Stomach (tissue), 9 donors: ENCODE measurements around the gene ZNF776. TPM values are rescaled to one million over a fixed set of nuclear protein-coding genes. Genes with fewer than 3 reads are reported as not detected.

Source experiments
- DNase-seq, 2 donors: peaks; one replicate each; pipeline versions ENCODE4 v3.0.0 to v3.0.0-alpha.2; 2013 to 2019
- H3K27ac ChIP-seq, 5 donors: fragments of 200-600 bp in 4 of 5; sonication (generic) in 4 of 5; one replicate each; pipeline ENCODE4 v1.5.1; 2013 to 2019; ENCODE audit warnings: mild to moderate bottlenecking in 1 of 5, moderate library complexity in 1 of 5
- H3K27me3 ChIP-seq, 3 donors: fragments of 200-600 bp; sonication (generic); one replicate each; pipeline ENCODE4 v1.5.1; 2017 to 2019; ENCODE audit warnings: mixed run types in 1 of 3
- H3K36me3 ChIP-seq, 4 donors: fragments of 200-600 bp; sonication (generic); 1 replicate in 3 of 4; 2 replicates in 1 of 4; pipeline ENCODE4 v1.5.1; 2016 to 2019
- H3K4me1 ChIP-seq, 4 donors: fragments of 200-600 bp; sonication (generic); one replicate each; pipeline ENCODE4 v1.5.1; 2016 to 2019
- H3K4me3 ChIP-seq, 4 donors: fragments of 200-600 bp; sonication (generic) in 3 of 4; one replicate each; pipeline ENCODE4 v1.5.1; 2016 to 2019; ENCODE audit warnings: mild to moderate bottlenecking in 1 of 4
- H3K9me3 ChIP-seq, 4 donors: fragments of 200-600 bp; sonication (generic); one replicate each; pipeline ENCODE4 v1.5.1; 2016 to 2019
- CTCF ChIP-seq, 7 experiments: fragments of 450-650 bp in 4 of 7; fragments of 200-600 bp in 3 of 7; sonication (generic) in 3 of 7; IDR thresholded peaks; one replicate each; pipeline ENCODE4 v1.5.1; 2016 to 2019; ENCODE audit warnings: antibody characterized with exemption in 7 of 7, control low read depth in 2 of 7, mild to moderate bottlenecking in 1 of 7
- EP300 ChIP-seq: sonication (generic); formaldehyde crosslinking; IDR thresholded peaks from one replicate; pipeline ENCODE4 v1.6.1; 2017; ENCODE audit warnings: antibody characterized with exemption
- POLR2A ChIP-seq, 4 donors: fragments of 450-650 bp; IDR thresholded peaks; one replicate each; pipeline ENCODE4 v1.6.1; 2016; ENCODE audit warnings: antibody characterized with exemption in 4 of 4, control low read depth in 2 of 4, mild to moderate bottlenecking in 1 of 4, moderate library complexity in 1 of 4
- POLR2AphosphoS5 ChIP-seq, 3 donors: sonication (generic); formaldehyde crosslinking; IDR thresholded peaks; one replicate each; pipeline ENCODE4 v1.6.1; 2016; ENCODE audit warnings: antibody characterized with exemption in 3 of 3
- WGBS, 5 donors: extraction: QIAGEN DNeasy Blood & Tissue Kit in 3 of 5; methylation state at CpG; one replicate each; pipeline versions ENCODE4 v1.1.5 to v1.1.7; 2013 to 2018; 5-methylcytosine and 5-hydroxymethylcytosine counted together
- intact Hi-C: fragments of 100-400 bp; cut with DNase I; formaldehyde crosslinking; loops from one replicate; pipeline ENCODE4 v1.15.1; 2023; ENCODE audit warnings: low total_unique reads
- polyA plus RNA-seq, 3 donors: library from polyadenylated mRNA; stranded (reverse); fragments of 200-250 nt; gene quantifications; one replicate each; pipeline ENCODE4 v1.2.3, GENCODE V29; 2013
- total RNA-seq, 5 donors: library from RNA; depleted of rRNA; stranded (reverse); fragments of >200 nt; gene quantifications; one replicate each; pipeline versions ENCODE4 v1.1.0 to v1.2.3, GENCODE V29; 2014 to 2016
- donor health status: healthy with polysubstance abuse.
- donor health status: Bipolar disorder and iron deficiency.
- donor health status: healthy.

The ZNF776 gene
- total and polyA plus RNA-seq, 8 donors, result 1.9 to 72.0 (median 19.2) TPM

GRCh38 chr19:57771417-57771816 is 24.8 kb downstream of the ZNF776 start:
- Histone ChIP-seq H3K4me3 (peak overlapping the region in 1 of 4 donors; percentile 82), H3K9me3 (peaks cover 0 to 81% (median 58%) of the 10 kb centered on the region in 4 donors), H3K27me3 (no peaks in the 10 kb centered on the region), H3K36me3 (peaks cover 23 to 62% (median 54%) of the 10 kb centered on the region in 4 donors), H3K27ac (no peak overlapping the region), H3K4me1 (peaks cover 14 to 35% (median 17%) of the 10 kb centered on the region in 4 donors)
- DNase-seq, result no peak
- intact Hi-C loops, result no loop called here
- 91 to 94% (median 93%) methylated on average over 4 of the region's 4 CpGs for WGBS, 5 donors
- TF ChIP-seq POLR2AphosphoS5 (IDR thresholded peaks at IDR 0.05), result no peak
- TF ChIP-seq CTCF (IDR thresholded peaks at IDR 0.05), result no peak
- no peak for TF ChIP-seq POLR2A (IDR thresholded peaks at IDR 0.05)
- no peak for TF ChIP-seq EP300

DNA sequence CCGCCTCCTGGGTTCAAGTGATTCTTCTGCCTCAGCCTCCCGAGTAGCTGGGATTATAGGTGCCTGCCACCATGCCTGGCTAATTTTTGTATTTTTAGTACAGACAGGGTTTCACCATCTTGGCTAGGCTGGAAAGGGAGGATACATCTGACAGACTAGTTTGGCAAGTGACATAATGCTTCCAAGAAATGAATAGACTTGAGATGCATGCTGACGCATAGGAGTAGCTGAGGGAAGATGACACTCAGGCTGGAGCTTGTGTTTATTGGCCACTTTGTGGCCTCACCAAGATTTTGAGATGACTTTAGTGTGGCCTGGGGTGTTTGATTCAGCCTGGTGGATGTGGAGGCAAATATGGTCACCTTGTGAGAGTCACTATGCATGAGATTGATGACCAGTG is 26.9 kb downstream of the ZNF776 start:
- no peak for DNase-seq
- TF ChIP-seq POLR2A (IDR thresholded peaks at IDR 0.05) (no peak), CTCF (IDR thresholded peaks at IDR 0.05) (no peak), POLR2AphosphoS5 (IDR thresholded peaks at IDR 0.05) (no peak), EP300 (no peak)
- Histone ChIP-seq H3K27me3 (no peaks in the 10 kb centered on the region), H3K27ac (no peak overlapping the region), H3K36me3 (peaks cover 41 to 82% (median 75%) of the 10 kb centered on the region in 4 donors), H3K4me1 (peaks cover 14 to 35% (median 17%) of the 10 kb centered on the region in 4 donors), H3K4me3 (no peak overlapping the region), H3K9me3 (peaks cover 9 to 83% (median 73%) of the 10 kb centered on the region in 4 donors)
- WGBS, 5 donors, result 93 to 100% (median 97%) methylated on average over 3 of the region's 3 CpGs
- intact Hi-C loops, result no loop called here

DNA sequence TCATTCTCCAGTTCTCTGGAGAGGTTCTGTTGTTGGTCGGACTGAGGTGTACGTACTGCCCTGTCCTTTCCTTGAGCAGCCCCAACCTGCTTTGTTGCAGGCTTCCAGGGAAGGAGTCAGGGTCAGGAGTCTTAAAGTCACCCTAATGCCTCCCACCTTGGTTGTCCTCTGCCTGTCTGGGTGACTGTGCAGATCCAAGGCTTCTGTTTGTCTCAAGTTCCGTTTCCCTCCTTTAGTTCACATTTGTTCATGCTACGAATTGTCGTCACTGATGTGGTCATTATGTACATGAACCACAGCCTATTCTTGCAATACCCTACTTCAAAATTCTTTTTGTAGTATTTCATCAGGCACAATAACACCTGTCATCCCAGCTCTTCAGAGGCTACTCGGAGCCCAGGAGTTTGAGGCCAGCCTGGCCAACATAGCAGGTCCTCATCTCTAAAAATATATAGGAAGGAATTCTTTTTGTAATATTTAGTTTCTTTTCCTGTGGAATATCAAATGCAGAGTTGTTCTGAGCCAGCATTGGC is 30.2 kb downstream of the ZNF776 start:
- intact Hi-C loops, result no loop called here
- WGBS, 5 donors, result 81 to 94% (median 92%) methylated on average over 6 of the region's 6 CpGs

DNA sequence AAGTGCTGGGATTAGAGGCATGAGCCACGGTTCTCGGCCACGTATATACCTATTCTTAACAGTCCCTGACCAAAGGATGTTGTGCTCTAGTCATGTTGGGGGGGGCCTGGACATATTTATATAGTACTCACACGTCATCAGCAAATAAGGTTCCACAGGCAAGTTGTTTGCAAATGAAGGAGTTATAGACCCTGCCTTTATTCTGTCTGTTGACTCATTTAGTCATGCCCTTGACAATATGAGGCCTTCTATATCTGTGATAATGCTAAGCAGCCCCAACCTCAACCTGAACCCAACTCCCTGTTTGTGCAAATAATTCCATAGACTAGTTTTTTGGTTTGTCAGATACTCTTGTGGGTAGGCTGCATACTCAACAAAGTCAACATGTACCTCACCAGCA is 31.7 kb downstream of the ZNF776 start:
- H3K4me1 ChIP-seq, result no peaks in the 10 kb centered on the region
- DNase-seq, result peak in 1 of 2 donors; percentile 82
- no peaks in the 10 kb centered on the region for H3K27me3 ChIP-seq
- 70 to 82% (median 74%) methylated on average over 4 of the region's 4 CpGs for WGBS, 5 donors
- intact Hi-C loops, result no loop called here
- no peak overlapping the region for H3K4me3 ChIP-seq
- H3K27ac ChIP-seq, result no peak overlapping the region
- peaks cover 61 to 99% (median 93%) of the 10 kb centered on the region in 4 donors for H3K36me3 ChIP-seq
- H3K9me3 ChIP-seq, result peaks cover 27 to 100% (median 96%) of the 10 kb centered on the region in 4 donors
- TF ChIP-seq POLR2AphosphoS5 (IDR thresholded peaks at IDR 0.05), result no peak
- no peak for TF ChIP-seq EP300
- TF ChIP-seq POLR2A (IDR thresholded peaks at IDR 0.05), result no peak
- no peak for TF ChIP-seq CTCF (IDR thresholded peaks at IDR 0.05)

More for the DNA sequence above, 30.2 kb downstream of the ZNF776 start:
- DNase-seq, result no peak
- Histone ChIP-seq H3K27me3 (no peaks in the 10 kb centered on the region), H3K27ac (no peak overlapping the region), H3K4me1 (peaks cover 0 to 10% (median 1%) of the 10 kb centered on the region in 4 donors), H3K4me3 (no peak overlapping the region), H3K36me3 (peaks cover 66 to 99% (median 97%) of the 10 kb centered on the region in 4 donors), H3K9me3 (peaks cover 27 to 100% (median 96%) of the 10 kb centered on the region in 4 donors)
- TF ChIP-seq CTCF (IDR thresholded peaks at IDR 0.05) (no peak), POLR2AphosphoS5 (IDR thresholded peaks at IDR 0.05) (no peak), EP300 (no peak), POLR2A (IDR thresholded peaks at IDR 0.05) (no peak)
